ENCODE results near the gene CYP3A4.

The CYP3A4 gene

GRCh38 chr7:99825873-99826272 is 41.9 kb upstream of the CYP3A4 start:
- no peak for DNase-seq (ENCODE audit: low spot score)
- no peak for TF ChIP-seq CTCF (IDR thresholded peaks at IDR 0.05; ENCODE audit: borderline replicate concordance, control extremely low read depth, extremely low read depth, insufficient read depth, missing control alignments)
- in situ Hi-C loops (cut with MboI; ENCODE audit: low sequenced_read_pairs, unreplicated experiment): no loop called here

GRCh38 chr7:99825452-99825851 is 41.5 kb upstream of the CYP3A4 start:
- DNase-seq (ENCODE audit: low spot score): no peak
- in situ Hi-C loops (cut with MboI; ENCODE audit: low sequenced_read_pairs, unreplicated experiment): no loop called here
- TF ChIP-seq CTCF (IDR thresholded peaks at IDR 0.05; ENCODE audit: borderline replicate concordance, control extremely low read depth, extremely low read depth, insufficient read depth, missing control alignments): no peak

GRCh38 chr7:99824091-99824490 is 40.1 kb upstream of the CYP3A4 start:
- in situ Hi-C loops (cut with MboI; ENCODE audit: low sequenced_read_pairs, unreplicated experiment): no loop called here
- DNase-seq (ENCODE audit: low spot score): no peak
- no peak for TF ChIP-seq CTCF (IDR thresholded peaks at IDR 0.05; ENCODE audit: borderline replicate concordance, control extremely low read depth, extremely low read depth, insufficient read depth, missing control alignments)

- TF ChIP-seq CTCF (IDR thresholded peaks at IDR 0.05; ENCODE audit: borderline replicate concordance, control extremely low read depth, extremely low read depth, insufficient read depth, missing control alignments): no peak
- in situ Hi-C loops (cut with MboI; ENCODE audit: low sequenced_read_pairs, unreplicated experiment): no loop called here
- DNase-seq (ENCODE audit: low spot score): no peak
Measured at GRCh38 chr7:99822731-99823718, 39.0 kb upstream of the CYP3A4 start.

- in situ Hi-C loops (cut with MboI; ENCODE audit: low sequenced_read_pairs, unreplicated experiment): no loop called here
- DNase-seq (ENCODE audit: low spot score): no peak
- TF ChIP-seq CTCF (IDR thresholded peaks at IDR 0.05; ENCODE audit: borderline replicate concordance, control extremely low read depth, extremely low read depth, insufficient read depth, missing control alignments): no peak
Measured at GRCh38 chr7:99820408-99821027, 36.5 kb upstream of the CYP3A4 start.

- TF ChIP-seq CTCF (IDR thresholded peaks at IDR 0.05; ENCODE audit: borderline replicate concordance, control extremely low read depth, extremely low read depth, insufficient read depth, missing control alignments): no peak
- no peak for DNase-seq (ENCODE audit: low spot score)
- in situ Hi-C loops (cut with MboI; ENCODE audit: low sequenced_read_pairs, unreplicated experiment): no loop called here
Measured at GRCh38 chr7:99808766-99809165, 24.8 kb upstream of the CYP3A4 start.
